Measurements from ENCODE around the gene ICAM1. TPM values are rescaled to one million over a fixed set of nuclear protein-coding genes. Genes with fewer than 3 reads are reported as not detected.

Gene ICAM1
- total and polyA plus RNA-seq, 2 of the 13 experiments (the other 11 are each of a cell fraction or from before 2014, with no cell fraction given) = 37.9 to 98.4 TPM

GRCh38 chr19:10278935-10279334 lies 8.0 kb downstream of the ICAM1 start (continued):
- TF ChIP-seq ZBTB37 (CRISPR knock-in tag; IDR thresholded peaks at IDR 0.05) (no peak), PAF1 (CRISPR knock-in tag; IDR thresholded peaks at IDR 0.05) (no peak), ZNF329 (CRISPR knock-in tag; IDR thresholded peaks at IDR 0.05; ENCODE audit: low read depth) (no peak), HMG20B (CRISPR knock-in tag; conservative IDR thresholded peaks at IDR 0.05) (no peak), ZHX2 (IDR thresholded peaks at IDR 0.05; ENCODE audit: low read depth) (no peak), ZHX2 (CRISPR knock-in tag; IDR thresholded peaks at IDR 0.05; ENCODE audit: borderline replicate concordance) (no peak), ZFP82 (CRISPR knock-in tag; IDR thresholded peaks at IDR 0.05; ENCODE audit: borderline replicate concordance) (no peak), ZNF510 (CRISPR knock-in tag; IDR thresholded peaks at IDR 0.05; ENCODE audit: low read depth) (no peak), TFDP1 (CRISPR knock-in tag; IDR thresholded peaks at IDR 0.05; ENCODE audit: borderline replicate concordance) (no peak), HNRNPUL1 (IDR thresholded peaks at IDR 0.05; ENCODE audit: low read depth, low read length) (no peak), ZBTB7B (CRISPR knock-in tag; IDR thresholded peaks at IDR 0.05) (no peak)

All from HepG2 (cell line).